BLaER1 treated with 17β-estradiol and CSF1 and Interleukin-3, amounts not matched to agents 10 nM and 100 nM (cell line): ENCODE measurements around the gene PLK2.

Experiments
- H3K27ac ChIP-seq, 11 experiments: shearing (Covaris generic); formaldehyde crosslinking; 2 replicates each; pipeline ENCODE4 v1.8.1; 2022
- H3K27me3 ChIP-seq, 11 experiments: shearing (Covaris generic); formaldehyde crosslinking; 2 replicates each; pipeline ENCODE4 v1.8.1; 2022
- H3K36me3 ChIP-seq, 11 experiments: shearing (Covaris generic); formaldehyde crosslinking; 2 replicates each; pipeline ENCODE4 v1.8.1; 2022
- H3K4me1 ChIP-seq, 10 experiments: shearing (Covaris generic); formaldehyde crosslinking; 2 replicates each; pipeline ENCODE4 v1.8.1; 2022
- H3K4me2 ChIP-seq, 11 experiments: shearing (Covaris generic); formaldehyde crosslinking; 2 replicates each; pipeline ENCODE4 v1.8.1; 2022
- H3K4me3 ChIP-seq, 10 experiments: shearing (Covaris generic); formaldehyde crosslinking; 2 replicates each; pipeline ENCODE4 v1.8.1; 2022
- H3K9ac ChIP-seq, 11 experiments: shearing (Covaris generic); formaldehyde crosslinking; 2 replicates each; pipeline ENCODE4 v1.8.1; 2022
- H3K9me3 ChIP-seq, 11 experiments: shearing (Covaris generic); formaldehyde crosslinking; replicated peaks in 1 of 11; 2 replicates each; pipeline ENCODE4 v1.8.1; 2022
- H4K20me1 ChIP-seq, 11 experiments: shearing (Covaris generic); formaldehyde crosslinking; 2 replicates each; pipeline ENCODE4 v1.8.1; 2022
- Cebpa-rat ChIP-seq, 11 experiments: shearing (Covaris generic); IDR thresholded peaks; 2 replicates each; pipeline ENCODE4 v1.8.1; 2022

Gene PLK2

GRCh38 chr5:58484505-58484904 is 24.6 kb upstream of the PLK2 start:
- no peaks in the 10 kb centered on the region for H4K20me1 ChIP-seq
- no peak overlapping the region for H3K27ac ChIP-seq
- H3K4me2 ChIP-seq, result peak overlapping the region in 9 of 11 experiments; percentile 3 to 33 (median 11); a peak in 7 of 22 replicates
- H3K4me3 ChIP-seq, result no peak overlapping the region
- no peaks in the 10 kb centered on the region for H3K36me3 ChIP-seq
- no peaks in the 10 kb centered on the region for H3K27me3 ChIP-seq
- peaks cover 0 to 54% (median 8%) of the 10 kb centered on the region in 10 experiments; a peak in 9 of 20 replicates for H3K4me1 ChIP-seq
- no peak for TF ChIP-seq Cebpa-rat (IDR thresholded peaks at IDR 0.05)
- H3K9me3 ChIP-seq, result peaks cover 0 to 18% (median 12%) of the 10 kb centered on the region in 11 experiments; a peak in 11 of 22 replicates
- no peak overlapping the region for H3K9ac ChIP-seq

DNA sequence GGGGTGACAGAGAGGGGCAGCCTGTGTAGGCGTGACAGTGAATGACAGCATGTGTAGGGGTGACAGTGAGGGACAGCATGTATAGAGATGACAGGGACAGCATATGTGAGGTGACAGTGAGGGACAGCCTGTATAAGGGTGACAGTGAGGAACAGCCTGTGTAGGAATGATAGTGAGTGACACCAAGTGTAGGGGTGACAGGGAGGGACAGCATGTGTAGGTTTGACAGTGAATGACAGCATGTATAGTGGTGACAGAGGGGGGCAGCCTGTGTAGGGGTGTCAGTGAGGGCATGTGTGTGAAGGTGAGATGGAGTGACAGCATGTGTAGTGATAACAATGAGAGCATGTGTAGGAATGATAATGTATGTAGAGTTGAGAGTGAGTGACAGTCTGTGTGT is 22.6 kb upstream of the PLK2 start:
- peaks cover 0 to 45% (median 8%) of the 10 kb centered on the region in 10 experiments; a peak in 9 of 20 replicates for H3K4me1 ChIP-seq
- H3K36me3 ChIP-seq, result no peaks in the 10 kb centered on the region

GRCh38 chr5:58481828-58482227 is 21.9 kb upstream of the PLK2 start:
- TF ChIP-seq Cebpa-rat (IDR thresholded peaks at IDR 0.05), result no peak
- no peak overlapping the region for H3K9ac ChIP-seq
- no peak overlapping the region for H3K4me2 ChIP-seq

More for the DNA sequence above, 22.6 kb upstream of the PLK2 start:
- H4K20me1 ChIP-seq, result no peaks in the 10 kb centered on the region
- no peak overlapping the region for H3K4me2 ChIP-seq
- H3K9ac ChIP-seq, result no peak overlapping the region
- no peak overlapping the region for H3K4me3 ChIP-seq
- no peaks in the 10 kb centered on the region for H3K27me3 ChIP-seq
- TF ChIP-seq Cebpa-rat (IDR thresholded peaks at IDR 0.05), result no peak
- no peak overlapping the region for H3K27ac ChIP-seq
- H3K9me3 ChIP-seq, result peaks cover 0 to 18% (median 12%) of the 10 kb centered on the region in 11 experiments; a peak in 11 of 22 replicates

DNA sequence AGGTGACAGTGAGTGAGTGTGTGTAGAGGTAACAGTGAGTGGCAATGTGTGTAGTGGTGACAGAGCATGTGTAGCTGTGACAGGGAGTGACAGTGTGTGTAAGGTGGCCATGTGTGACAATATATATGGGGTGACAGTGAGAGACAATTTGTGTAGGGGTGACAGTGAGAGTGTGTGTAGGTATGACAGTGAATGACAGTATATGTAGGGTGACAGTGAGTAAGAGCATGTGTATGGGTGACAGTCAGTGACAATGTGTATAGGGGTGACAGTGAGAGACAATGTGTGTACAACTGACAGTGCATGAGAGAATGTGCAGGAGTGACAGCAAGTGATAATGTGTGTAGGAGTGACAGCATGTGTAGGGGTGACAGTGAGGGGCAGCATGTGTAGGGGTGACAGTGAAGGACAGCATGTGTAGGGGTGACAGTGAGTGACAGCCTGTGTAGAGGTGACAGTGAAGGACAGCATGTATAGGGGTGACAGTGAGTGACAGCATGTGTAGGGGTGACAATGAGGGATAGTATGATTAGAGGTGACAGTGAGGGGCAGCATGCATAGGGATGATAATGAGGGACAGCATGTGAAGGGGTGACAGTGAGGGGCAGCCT is 21.3 kb upstream of the PLK2 start:
- TF ChIP-seq Cebpa-rat (IDR thresholded peaks at IDR 0.05), result no peak
- Histone ChIP-seq H3K27me3 (no peaks in the 10 kb centered on the region), H3K36me3 (no peaks in the 10 kb centered on the region), H3K27ac (no peak overlapping the region), H3K4me3 (no peak overlapping the region), H3K4me2 (no peak overlapping the region), H4K20me1 (no peaks in the 10 kb centered on the region), H3K4me1 (peaks cover 0 to 46% (median 13%) of the 10 kb centered on the region in 10 experiments; a peak in 12 of 20 replicates), H3K9me3 (peaks cover under 1 to 21% (median 12%) of the 10 kb centered on the region in 11 experiments; a peak in 14 of 22 replicates), H3K9ac (no peak overlapping the region)

More at GRCh38 chr5:58481828-58482227, 21.9 kb upstream of the PLK2 start:
- H3K4me1 ChIP-seq, result peaks cover 0 to 46% (median 12%) of the 10 kb centered on the region in 10 experiments; a peak in 12 of 20 replicates
- H3K36me3 ChIP-seq, result no peaks in the 10 kb centered on the region
- no peaks in the 10 kb centered on the region for H4K20me1 ChIP-seq
- no peak overlapping the region for H3K4me3 ChIP-seq
- H3K27me3 ChIP-seq, result no peaks in the 10 kb centered on the region
- H3K9me3 ChIP-seq, result peaks cover 0 to 18% (median 12%) of the 10 kb centered on the region in 11 experiments; a peak in 11 of 22 replicates
- H3K27ac ChIP-seq, result no peak overlapping the region

GRCh38 chr5:58477760-58478376 is 18.0 kb upstream of the PLK2 start:
- H4K20me1 ChIP-seq, result no peaks in the 10 kb centered on the region
- TF ChIP-seq Cebpa-rat (IDR thresholded peaks at IDR 0.05), result no peak
- H3K4me1 ChIP-seq, result peaks cover 0 to 39% (median 5%) of the 10 kb centered on the region in 10 experiments; a peak in 11 of 20 replicates
- peak overlapping the region in 3 of 11 experiments; percentile 21 to 62 (median 58); a peak in 5 of 22 replicates for H3K4me2 ChIP-seq
- no peaks in the 10 kb centered on the region for H3K27me3 ChIP-seq
- no peak overlapping the region for H3K4me3 ChIP-seq
- H3K36me3 ChIP-seq, result peaks cover 0 to 7% (median 0%) of the 10 kb centered on the region in 11 experiments; a peak in 2 of 22 replicates
- H3K9ac ChIP-seq, result no peak overlapping the region
- peaks cover 23 to 39% (median 33%) of the 10 kb centered on the region in 11 experiments for H3K9me3 ChIP-seq
- peak overlapping the region in 1 of 11 experiments; percentile 31; a peak in 1 of 22 replicates for H3K27ac ChIP-seq

GRCh38 chr5:58475404-58475803 is 15.5 kb upstream of the PLK2 start:
- peaks cover 0 to 45% (median 5%) of the 10 kb centered on the region in 10 experiments; a peak in 11 of 20 replicates for H3K4me1 ChIP-seq
- H4K20me1 ChIP-seq, result no peaks in the 10 kb centered on the region
- H3K4me2 ChIP-seq, result no peak overlapping the region
- no peak overlapping the region for H3K27ac ChIP-seq
- no peak overlapping the region; a peak in 1 of 20 replicates for H3K4me3 ChIP-seq
- TF ChIP-seq Cebpa-rat (IDR thresholded peaks at IDR 0.05), result no peak
- H3K9ac ChIP-seq, result no peak overlapping the region
- peaks cover 0 to 7% (median 0%) of the 10 kb centered on the region in 11 experiments; a peak in 2 of 22 replicates for H3K36me3 ChIP-seq
- peaks cover 18 to 28% (median 23%) of the 10 kb centered on the region in 11 experiments for H3K9me3 ChIP-seq
- no peaks in the 10 kb centered on the region for H3K27me3 ChIP-seq

DNA sequence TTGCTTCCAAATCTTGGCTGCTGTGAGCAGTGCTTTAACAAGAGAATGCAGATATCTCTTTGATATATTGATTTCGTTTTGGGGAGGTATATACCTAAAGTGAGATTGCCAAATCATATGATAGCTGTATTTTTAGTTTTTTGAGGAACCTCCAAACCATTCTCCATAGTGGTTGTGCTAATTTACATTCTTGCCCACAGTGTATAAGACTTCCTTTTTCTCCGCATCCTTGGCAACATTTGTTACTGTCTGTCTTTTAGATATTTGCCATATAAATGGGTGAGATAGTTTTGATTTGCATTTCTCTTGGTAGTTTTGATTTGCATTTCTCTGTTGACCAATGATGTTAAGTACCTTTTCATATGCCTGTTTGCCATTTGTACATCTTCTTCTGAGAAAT is 10.0 kb upstream of the PLK2 start:
- Histone ChIP-seq H3K4me2 (peak overlapping the region in 5 of 11 experiments; percentile 15 to 62 (median 33); a peak in 8 of 22 replicates), H3K4me1 (peaks cover 0 to 45% (median 4%) of the 10 kb centered on the region in 10 experiments; a peak in 9 of 20 replicates), H3K9ac (no peak overlapping the region), H3K4me3 (no peak overlapping the region), H3K36me3 (peaks cover 0 to 1% (median 0%) of the 10 kb centered on the region in 11 experiments; a peak in 2 of 22 replicates), H4K20me1 (no peaks in the 10 kb centered on the region), H3K27me3 (no peaks in the 10 kb centered on the region), H3K27ac (peak overlapping the region in 2 of 11 experiments; percentile 40 to 56; a peak in 3 of 22 replicates), H3K9me3 (peaks cover 7 to 15% (median 8%) of the 10 kb centered on the region in 11 experiments)
- TF ChIP-seq Cebpa-rat (IDR thresholded peaks at IDR 0.05), result no peak

DNA sequence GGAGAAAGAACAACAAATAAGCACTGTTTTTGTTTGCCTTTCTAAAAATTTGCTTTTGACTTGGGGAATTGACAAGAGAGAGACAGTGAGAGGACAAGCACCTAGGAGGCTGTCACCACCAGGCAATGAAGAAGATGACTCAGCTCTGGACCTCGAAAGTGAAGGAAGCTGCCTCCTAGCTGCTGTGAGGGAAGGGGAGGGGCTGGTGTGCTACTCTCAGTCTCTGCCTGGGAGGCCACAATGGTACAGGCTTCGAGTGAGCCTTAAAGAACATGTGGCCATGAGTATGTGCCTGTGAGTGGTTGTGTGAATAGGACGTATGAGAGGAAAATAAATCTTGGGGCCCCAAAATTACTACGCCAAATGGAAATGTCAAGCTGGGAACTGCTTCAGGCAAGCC is 7.1 kb upstream of the PLK2 start:
- no peak for TF ChIP-seq Cebpa-rat (IDR thresholded peaks at IDR 0.05)
- Histone ChIP-seq H3K36me3 (no peaks in the 10 kb centered on the region), H3K9ac (no peak overlapping the region), H3K27ac (no peak overlapping the region), H3K4me2 (peak overlapping the region in 3 of 11 experiments; percentile 32 to 57 (median 32); a peak in 6 of 22 replicates), H3K4me1 (peaks cover 6 to 40% (median 9%) of the 10 kb centered on the region in 10 experiments), H3K9me3 (0 out of 22 replicates have a peak, but pooled peaks cover 0 to under 1% (median 0%) of the 10 kb centered on the region in 11 experiments), H3K27me3 (no peaks in the 10 kb centered on the region), H4K20me1 (no peaks in the 10 kb centered on the region), H3K4me3 (no peak overlapping the region)
